Stimulated activated CD4-positive, alpha-beta T cell treated with anti-CD3 and anti-CD28 coated beads, Interleukin-15, amount 100 ng/mL, for 48 hours (primary cell): ENCODE measurements around the gene NABP1.
A peak's percentile ranks its signal among the peaks of the same experiment; 100 is the strongest.
"Not testable (repeated sequence)": the region's sequence is repeated elsewhere in the genome, so short reads cannot be mapped to it uniquely, and the experiment has no call there.

ENCODE experiments used
- DNase-seq, 2 donors: peaks; one replicate each; pipeline ENCODE4 v3.0.0-alpha.2; 2020; ENCODE audit warnings: low read depth in 2 of 2

NABP1 gene, protein sequence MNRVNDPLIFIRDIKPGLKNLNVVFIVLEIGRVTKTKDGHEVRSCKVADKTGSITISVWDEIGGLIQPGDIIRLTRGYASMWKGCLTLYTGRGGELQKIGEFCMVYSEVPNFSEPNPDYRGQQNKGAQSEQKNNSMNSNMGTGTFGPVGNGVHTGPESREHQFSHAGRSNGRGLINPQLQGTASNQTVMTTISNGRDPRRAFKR

DNA sequence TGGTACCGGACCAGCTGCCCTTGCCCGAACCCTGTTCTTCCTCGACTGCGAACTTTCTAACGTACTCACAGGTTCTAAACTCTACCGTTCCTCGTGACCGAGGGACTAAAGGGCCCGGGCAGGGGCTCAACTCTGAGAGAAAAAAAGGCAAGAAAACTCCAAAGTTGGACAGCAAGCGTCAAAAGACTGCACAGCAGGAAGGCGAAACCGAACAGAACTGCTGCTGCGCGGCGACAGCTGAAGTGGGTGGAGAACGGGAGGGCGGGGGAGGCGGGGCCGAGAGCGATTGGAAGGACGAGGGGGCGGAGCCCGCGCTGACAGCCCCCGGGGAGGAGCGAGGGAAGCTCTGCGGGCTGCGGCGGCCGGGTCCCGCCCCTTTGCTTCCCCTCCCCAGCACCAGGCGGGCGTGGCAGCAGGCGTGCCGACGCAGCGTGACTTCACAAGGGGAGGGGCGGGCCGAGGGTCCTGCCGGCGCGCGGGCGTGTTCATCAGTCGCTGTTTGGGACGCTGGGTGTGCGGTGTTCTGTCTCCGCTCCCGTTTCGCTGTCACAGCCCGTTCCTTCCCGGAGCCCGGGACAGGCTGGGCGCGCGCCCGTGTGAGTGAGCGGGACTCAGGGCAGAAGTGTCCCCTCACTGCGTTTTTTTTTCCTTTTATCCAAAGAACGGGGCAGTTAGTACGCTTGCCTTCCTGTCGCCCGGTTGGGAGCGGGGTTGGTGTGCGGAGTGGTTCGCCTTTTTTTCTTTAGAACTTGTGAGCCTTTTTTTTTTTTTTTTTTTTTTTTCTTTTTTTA is at the start of gene NABP1:
Gene NABP1, plus strand, starts transcription at position 491 of the 791 bp plus-strand sequence. CDS start 479 bp downstream, outside the sequence.
- DNase-seq: peak; percentile 97

DNA sequence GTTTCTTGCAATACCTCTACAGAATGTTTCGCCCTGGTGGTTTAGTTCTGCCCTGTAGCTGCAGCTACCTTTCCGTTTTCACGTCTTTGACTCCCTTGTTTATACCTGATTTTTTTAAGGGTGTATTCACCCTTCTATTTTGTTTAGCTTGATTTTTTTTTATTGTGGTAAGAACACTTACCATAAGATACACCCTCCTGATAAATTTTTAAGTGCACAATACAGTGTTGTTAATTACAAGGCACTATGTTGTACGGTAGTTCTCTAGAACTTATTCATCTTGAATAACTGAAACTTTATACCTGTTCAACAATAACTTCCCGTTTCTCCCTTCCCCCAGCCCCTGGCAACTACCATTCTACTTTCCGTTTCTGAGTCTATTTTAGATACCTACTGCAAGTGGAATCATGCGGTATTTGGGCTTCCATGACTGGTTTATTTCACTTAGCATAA is 48.9 kb upstream of the NABP1 start:
- DNase-seq: no peak

DNA sequence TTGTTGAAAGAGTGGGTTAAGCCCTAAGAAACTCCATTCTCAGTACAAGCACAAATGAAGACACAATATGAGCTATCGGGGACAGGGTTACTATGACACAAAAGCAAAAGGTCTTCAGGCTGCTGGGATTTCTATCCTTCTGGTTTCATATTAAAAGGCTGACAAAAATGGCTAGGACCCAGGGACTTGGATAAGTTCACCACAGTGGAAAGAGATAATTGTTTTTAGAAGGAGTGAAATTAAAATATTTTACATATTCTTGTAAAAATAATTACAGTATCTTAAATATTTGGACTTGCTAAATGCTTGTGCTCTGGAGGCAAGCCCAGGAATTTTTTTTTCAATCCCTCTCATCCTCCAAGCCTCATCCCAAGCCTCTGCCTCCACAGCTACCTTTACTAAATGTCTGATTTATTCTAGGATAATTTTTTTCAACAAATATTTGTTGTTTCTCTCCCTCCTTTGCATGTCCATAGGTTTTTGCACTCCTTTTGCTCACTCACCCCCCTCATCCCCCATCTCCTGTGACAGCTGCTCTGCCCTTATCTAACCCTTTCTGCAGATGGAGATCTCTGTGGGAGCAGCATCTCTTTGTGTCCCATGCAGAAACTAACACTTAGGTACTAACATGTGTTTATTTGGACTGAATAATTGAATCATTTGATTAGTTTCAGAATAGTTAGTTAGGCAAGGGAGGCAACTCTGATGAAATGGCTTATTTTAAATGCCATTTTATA is 47.8 kb upstream of the NABP1 start:
- DNase-seq: no peak

DNA sequence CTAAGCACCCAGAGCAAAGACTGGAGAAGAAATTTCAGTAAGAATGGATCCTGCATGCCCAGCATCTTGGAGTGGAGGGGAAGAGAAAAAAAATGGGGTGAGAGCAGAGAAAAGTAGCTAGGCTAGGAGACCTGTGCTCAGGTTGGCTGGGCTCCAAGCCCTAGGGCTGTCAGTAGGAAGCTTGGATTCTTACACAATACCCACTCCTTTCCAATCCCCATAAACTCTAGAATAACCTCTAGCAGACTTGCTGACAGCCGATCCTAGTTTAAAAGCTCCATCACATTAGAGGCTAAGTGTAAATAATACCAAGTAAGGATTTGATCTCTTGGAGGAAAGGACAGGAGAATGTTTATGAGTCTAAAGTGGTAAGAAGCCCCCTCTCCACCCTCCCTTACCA is 46.2 kb upstream of the NABP1 start:
- DNase-seq: no peak

DNA sequence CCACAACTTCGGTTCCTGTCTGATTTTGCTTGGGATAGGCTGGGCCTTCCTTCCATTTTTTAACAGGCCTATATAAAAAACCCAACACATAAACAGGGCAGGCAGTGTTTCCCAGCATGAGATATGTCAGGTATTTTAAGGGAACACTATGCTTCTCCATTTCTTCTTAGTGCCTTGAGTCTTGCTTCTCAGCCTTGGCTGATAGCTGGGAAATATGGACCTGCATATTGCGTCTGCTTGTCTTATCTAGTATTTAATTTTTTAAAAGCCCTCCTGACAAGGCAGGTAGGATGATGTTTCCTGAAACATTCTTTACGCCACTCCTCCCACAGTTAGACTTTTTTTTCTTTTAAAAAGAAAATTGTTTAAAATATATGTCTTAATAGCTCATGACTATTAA is 45.5 kb upstream of the NABP1 start:
- DNase-seq: no peak

DNA sequence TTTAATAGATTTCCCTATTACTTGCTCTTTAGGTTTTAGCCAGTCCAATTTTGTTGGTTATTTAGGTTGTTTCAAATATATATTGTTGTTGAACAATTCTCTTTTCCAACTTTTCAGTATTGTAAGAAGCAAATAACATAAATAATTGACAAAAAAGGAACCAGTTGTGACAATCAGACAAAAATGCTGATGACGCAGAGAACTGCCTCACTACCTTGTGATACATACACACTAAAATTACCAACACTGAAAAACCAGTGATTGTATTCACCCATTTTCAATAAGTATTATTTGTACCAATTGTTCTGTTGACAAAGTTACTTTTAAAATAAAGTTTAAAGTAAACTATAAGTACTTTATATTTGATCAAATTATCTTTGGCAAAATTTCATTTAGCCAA is 43.1 kb upstream of the NABP1 start:
- DNase-seq: no peak

DNA sequence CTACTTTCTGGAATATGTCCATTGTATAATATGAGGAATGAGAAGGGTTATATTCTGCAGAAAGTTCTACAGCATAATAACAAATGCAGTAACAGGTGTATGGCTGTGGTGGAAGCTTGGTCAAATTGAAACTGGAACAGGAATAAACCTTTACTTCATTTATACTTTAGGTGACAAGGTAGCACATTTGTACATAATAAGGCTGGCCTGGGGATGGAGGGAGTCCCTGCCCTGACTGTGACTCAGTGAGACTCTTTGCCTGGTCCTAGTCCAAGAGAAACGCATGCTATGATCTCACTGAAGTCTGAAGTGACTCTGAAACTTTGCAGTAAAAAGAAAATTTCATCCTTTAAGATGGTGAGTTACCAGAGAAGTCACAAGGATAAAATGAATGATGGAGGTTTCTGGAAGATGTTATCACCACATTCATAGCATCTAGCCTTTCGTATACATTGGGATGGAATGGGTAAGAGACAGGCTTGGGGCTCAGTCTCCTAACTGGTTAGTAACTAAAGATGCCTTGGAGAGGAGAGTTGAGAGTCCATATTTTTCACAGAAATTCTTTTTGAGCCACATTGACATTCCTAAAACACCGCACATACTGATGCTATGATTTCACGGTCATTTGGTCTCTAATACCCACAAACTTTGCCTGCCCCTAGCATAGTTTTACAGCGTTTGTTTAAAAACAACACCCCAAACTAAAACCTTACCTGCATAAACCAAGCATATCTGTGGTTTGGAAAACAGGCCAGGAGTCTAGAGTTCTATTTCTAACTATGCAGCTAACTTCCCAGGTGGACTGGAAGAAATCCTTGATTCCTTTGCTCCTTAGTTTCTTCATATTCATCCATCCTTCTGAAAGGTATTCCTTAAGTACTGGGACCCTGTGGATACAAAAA is 42.4 kb upstream of the NABP1 start:
- peak in 1 of 2 donors; percentile 28 for DNase-seq

DNA sequence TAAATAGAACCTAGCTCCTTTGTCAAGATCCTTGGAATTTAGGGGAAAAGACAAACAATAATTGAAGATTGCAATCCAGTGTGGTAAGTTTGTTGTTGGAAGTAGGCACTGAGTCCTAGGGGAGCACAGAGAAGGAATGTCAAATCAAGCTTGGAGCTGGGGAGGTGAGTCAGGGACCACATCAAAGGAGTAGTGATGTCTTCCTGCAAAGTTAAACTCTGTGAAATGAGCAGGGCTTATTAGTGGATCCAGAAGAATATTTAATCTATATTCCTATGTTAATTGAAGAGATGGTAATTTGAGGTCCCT is 41.7 kb upstream of the NABP1 start:
- no peak for DNase-seq

DNA sequence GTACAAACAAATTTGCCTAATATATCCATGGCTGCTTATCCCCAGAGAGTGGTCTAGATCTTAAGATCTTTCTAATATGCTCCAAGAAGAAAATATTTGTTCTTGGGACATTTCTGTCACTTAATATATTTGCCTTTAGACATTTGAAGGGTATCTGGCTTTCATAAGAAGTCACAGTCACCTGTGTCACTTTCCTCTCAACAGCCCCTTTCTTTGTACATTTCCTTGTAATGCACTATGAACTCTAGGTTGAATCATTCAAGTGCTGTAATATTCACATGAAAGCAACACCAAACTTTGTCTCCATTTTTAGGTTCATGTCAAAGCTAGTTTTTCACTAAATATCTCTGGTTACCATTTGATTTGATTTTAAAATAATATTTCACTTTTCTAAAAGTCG is 41.4 kb upstream of the NABP1 start:
- no peak for DNase-seq

DNA sequence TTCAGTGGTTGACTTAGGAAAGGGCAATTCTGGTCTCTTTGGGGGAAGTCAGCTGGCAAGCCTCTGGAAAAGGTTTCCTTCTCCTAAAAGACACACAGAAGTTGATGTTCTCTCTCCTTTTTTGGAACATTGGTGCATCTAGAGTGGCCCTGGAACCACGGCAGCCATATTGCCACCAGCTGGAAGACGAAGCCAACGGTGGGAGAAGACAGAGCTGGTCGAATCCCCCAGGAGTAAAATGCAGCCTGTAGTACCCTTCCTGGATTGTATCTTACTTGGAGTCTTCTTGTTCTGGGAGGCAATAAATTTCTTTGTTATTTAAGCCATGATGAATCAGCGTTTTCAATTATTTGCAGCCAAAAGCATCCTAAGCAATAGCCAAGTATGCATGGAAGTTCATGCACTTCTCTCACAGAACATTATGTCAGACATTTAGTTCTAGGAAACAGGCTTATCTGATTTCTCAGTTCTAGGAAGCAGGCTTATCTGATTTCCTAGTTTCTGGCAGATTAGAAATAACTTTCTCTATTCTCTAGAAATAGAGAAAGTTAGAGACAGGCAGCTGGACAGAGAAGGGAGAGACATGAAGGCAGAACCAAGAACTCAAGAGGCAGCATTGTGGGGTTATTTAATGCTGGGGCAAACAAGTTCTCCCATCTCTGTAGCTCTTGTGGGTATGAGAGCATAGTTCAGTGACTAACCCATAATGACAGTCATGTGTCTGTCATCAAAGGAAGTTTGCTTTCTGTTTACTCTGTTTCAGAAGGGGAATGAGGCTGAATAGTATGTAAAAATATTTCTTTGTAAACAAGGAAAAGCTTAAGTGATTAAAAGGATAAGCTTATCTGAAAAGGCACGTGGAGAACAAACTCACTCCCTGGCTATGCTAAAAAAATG is 40.5 kb upstream of the NABP1 start:
- no peak for DNase-seq

DNA sequence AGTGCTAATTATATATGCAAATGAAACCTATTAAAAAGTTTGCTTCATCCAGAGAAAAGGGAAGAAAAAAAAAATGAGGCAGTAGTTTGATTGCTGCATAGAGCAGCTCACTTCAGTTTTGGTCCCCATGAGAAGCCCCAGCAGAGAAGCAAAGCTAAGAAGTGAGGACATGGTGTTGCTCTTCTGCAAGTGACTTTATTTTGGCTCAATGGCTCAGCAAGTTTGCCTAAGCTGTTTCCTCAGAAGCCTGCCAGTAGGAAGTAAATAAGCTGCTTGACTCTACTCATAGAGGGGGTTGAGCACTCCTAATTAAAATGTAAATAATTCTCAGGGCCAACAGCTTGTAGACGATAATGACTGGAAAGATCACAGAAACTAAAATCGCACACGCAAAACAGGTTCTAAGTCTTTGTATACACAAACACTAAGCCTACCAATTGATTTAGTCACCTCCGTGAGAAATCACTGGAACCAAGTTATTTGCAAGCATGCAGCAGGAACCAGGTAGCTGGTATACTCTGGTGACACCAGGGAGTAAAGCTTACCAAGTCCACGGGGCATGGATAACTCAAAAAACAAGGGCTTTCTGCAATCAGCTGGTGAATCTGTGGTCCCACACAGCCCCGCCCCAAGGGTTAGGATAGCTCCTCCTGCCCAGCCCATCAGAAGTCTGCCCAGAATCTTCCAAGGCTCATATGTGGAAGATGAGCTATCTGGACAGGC is 39.7 kb upstream of the NABP1 start:
- no peak for DNase-seq

DNA sequence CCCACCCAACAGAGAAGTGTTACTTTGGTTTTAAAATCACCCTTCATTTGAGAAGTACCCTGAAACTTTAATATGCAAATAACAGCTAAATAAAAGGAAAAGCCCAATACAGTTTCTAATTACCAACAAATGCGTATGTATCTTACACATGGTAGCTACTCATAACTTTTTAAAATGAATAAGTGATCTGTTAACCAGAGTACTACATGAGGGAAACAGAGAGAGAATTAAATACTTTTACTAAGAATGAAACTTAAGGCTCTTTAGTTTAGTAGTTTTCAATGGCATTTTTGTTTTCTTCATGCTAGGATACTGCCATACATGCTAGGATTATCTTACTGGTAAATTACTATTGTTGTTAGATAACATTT is 39.1 kb upstream of the NABP1 start:
- no peak for DNase-seq

DNA sequence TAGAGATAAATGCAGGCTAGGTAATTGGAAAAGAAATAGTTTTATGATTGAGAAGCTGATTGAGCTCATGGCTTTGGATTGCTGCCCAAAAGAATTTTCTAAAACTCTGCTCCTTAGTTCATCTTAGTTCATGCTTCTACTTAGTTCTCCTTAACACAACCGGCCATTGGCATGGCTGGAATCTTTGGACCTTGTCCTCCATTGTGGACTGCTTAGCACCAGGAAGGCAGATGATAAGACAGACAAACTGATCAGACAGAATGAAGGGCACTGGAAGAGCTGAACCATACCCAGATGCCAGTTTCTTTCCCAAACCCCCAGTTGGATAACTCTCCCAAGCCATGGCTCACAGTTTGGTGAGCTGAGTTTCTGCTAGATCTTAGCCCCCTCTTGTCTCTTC is 36.3 kb upstream of the NABP1 start:
- no peak for DNase-seq

DNA sequence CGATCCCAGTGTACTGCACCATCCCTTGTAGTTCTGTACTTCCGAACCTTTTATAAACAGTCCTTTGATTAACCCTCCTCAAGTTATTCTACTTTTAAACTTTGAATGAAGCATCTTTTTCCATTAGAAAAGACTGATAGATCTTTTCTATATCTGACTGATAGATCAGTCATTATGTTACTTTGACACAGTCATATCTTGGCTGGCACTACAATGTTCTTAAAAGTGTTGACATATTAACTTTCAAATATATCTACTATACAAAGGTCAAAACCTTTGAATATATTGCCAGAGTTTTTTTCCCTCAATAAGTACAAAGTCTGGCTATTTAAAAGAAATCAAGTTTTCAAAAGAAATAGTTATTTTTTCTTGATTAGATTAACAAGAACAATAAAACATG is 35.4 kb upstream of the NABP1 start:
- DNase-seq: no peak

DNA sequence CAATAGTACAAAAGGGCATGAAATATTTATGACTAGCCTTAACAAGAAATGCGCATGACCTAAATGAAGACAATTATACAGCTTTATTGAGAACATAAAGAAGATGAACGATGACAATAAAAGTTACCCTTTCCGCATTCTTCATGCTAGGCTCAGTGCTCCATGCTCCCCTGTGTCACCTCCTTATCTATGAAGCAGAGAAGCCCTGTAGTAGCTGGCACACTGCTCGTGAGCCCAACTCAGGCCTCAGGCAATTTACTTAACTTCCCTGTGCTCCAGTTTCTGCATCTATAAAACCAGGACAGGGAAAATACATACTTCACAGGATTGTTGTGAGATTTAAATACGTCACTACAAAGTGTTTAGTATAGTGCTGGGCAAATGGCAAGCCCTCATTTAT is 34.5 kb upstream of the NABP1 start:
- no peak for DNase-seq

DNA sequence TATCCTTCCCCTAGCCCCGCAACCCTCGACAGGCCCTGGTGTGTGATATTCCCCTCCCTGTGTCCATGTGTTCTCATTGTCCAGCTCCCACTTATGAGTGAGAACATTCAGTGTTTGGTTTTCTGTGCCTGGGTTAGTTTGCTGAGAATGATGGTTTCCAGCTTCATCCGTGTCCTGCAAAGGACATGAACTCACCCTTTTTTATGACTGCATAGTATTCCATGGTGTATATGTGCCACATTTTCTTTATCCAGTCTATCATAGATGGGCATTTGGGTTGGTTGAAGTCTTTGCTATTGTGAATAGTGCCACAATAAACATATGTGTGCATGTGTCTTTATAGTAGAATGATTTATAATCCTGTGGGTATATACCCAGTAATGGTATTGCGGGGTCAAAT is 33.3 kb upstream of the NABP1 start:
- not testable (repeated sequence) for DNase-seq

DNA sequence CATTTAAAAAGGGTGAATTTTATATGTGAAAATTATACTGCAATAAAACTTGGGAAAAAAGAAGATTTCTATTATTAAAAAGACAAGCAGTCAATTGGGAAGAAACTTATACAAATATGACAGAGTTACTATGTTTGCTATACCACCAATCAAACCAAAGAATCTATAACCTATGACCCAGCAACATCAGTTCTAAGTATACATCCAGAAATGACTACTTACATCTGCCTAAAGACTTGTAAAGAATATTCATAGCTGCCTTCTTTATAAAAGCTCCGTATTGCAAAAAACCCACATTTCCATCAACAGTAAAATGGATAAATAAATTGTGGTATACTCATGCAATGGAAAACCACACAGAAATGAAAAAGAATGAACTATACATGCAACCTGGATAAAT is 32.9 kb upstream of the NABP1 start:
- no peak for DNase-seq

DNA sequence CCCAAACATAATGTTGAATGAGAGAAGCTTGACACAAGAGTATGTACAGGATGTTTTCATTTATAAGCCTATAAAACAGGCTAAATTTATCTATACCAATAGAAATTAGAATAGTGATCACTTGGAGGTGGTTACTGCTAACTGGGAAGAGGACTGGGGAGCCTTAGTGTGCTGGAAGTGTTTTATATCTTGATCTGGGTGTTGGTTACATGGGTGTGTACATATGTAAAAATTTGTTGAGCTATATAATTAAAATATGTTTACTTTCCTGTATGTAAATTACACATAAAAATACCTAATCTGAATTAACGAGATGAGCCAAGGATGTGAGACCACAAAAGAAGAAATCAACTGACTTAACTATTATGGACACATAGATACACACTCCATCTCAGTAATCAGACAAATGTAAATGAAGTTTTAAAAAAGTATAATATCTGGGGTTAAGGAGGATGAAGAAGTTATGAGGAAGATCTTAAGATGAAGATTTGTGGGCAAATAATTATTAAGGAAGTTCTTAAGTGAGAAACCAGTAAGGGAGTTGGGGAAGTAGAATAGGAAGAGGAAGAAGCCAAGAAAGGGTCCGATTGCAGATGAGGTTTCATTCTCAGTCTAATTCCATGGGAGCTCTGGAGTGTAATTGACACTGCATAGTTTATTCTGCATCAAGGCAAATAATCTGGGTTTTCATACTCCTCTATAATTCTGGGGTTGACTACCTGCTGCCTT is 32.3 kb upstream of the NABP1 start:
- DNase-seq: no peak

DNA sequence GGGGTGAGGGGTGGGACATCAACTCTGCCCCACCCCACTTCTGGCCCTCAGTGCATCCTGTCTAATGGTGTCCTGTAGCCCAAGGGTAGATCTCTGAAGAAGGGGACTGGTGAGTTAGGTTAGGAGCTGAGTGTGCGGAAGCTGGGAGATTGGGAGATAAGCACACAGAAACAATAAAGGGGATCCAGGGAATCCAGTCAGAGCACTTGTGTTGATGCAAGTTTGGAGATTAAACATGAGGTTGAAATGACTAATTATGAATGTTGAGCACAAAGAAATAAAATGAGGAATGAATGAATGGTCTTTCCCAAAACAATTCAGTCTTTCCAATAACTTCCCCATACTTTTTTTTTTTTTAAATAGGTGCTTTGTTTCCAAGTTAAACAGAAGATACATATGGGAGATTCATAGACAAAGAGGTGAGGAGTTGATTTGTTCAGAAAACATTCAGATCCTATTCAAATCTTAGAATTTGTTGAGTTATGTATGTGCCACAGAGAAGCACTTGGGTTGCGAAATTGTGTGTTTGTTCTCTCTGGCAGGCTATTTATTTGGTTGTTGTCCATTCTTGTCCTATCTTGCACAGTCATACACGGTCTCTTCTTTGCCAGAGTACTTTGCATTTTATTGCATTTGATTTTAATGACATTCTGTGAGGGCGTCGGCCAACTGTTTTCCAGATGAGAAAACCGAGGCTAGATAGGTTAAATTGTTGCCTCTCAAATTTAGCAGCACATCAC is 31.6 kb upstream of the NABP1 start:
- DNase-seq: no peak
